HepG2 (cell line): Measurements from ENCODE around the gene FAM124B. TPM values are rescaled to one million over a fixed set of nuclear protein-coding genes. Genes with fewer than 3 reads are reported as not detected.

Source experiments
- ATAC-seq: fragments of 200-7000 bp; cut with Tn5 transposase; 3 replicates; pipeline ENCODE4 v1.9.1; 2020; ENCODE audit warnings: mild to moderate bottlenecking, moderate library complexity
- BruUV-seq: library from RNA; stranded (reverse); fragments of 400-500 nt; replicated peaks from 2 replicates; lab custom pipeline; 2021; lab: Mats Ljungman, UMichigan
- CTCF ChIA-PET: fragments of 300-600 bp; formaldehyde crosslinking; extraction: SDS; loops from one replicate; lab custom pipeline; 2021; ENCODE audit warnings: low total read pairs, inconsistent platforms, low intra/inter-chr PET ratio; lab: Yijun Ruan, JAX
- POLR2A ChIA-PET: fragments of 350-600 bp; sonication (Branson Sonifier 250); formaldehyde crosslinking; loops from one replicate; lab custom pipeline; 2020; ENCODE audit warnings: antibody characterized with exemption, inconsistent platforms; lab: Yijun Ruan, JAX
- DNase-seq: peaks from one replicate; pipeline ENCODE4 v3.0.0-alpha.2; 2015; ENCODE audit warnings: low spot score
- FAIRE-seq: peaks from 3 replicates; lab custom pipeline; 2011; peaks lifted over from hg19 to GRCh38; lab: Jason Lieb, UNC
- H2AFZ ChIP-seq: one replicate; pipeline ENCODE4 v1.6.1; 2011; ENCODE audit warnings: low read length, inconsistent platforms
- H3K27ac ChIP-seq: fragments of 300-600 bp; 3 replicates; pipeline ENCODE4 v1.8.0; 2011; ENCODE audit warnings: mixed run types, mild to moderate bottlenecking, mixed read lengths, low read length, inconsistent platforms; ENCODE audit not compliant: insufficient read depth; ENCODE audit errors: extremely low read length
- H3K27me3 ChIP-seq, 2 experiments: fragments of 200-600 bp in 1 of 2; 2 replicates in 1 of 2; 3 replicates in 1 of 2; pipeline versions ENCODE4 v1.6.0 to v1.8.0; 2011; ENCODE audit warnings: low read length in 2 of 2, mild to moderate bottlenecking in 2 of 2, moderate library complexity in 2 of 2, inconsistent platforms in 1 of 2; ENCODE audit not compliant: insufficient read depth in 2 of 2, control insufficient read depth in 1 of 2
- H3K36me3 ChIP-seq, 2 experiments: fragments of 200-600 bp in 1 of 2; replicated peaks in 1 of 2; 2 replicates in 1 of 2; 3 replicates in 1 of 2; pipeline versions ENCODE4 v1.5.1 to v1.8.0; 2011; ENCODE audit warnings: low read length in 2 of 2, inconsistent platforms in 1 of 2; ENCODE audit not compliant: insufficient read depth in 2 of 2, control insufficient read depth in 1 of 2
- H3K4me1 ChIP-seq: 2 replicates; pipeline ENCODE4 v1.5.1; 2012; ENCODE audit warnings: low read length, inconsistent platforms; ENCODE audit not compliant: insufficient read depth
- H3K4me2 ChIP-seq: 2 replicates; pipeline ENCODE4 v1.6.0; 2011; ENCODE audit warnings: low read depth, low read length, inconsistent platforms
- H3K4me3 ChIP-seq, 3 experiments: fragments of 200-600 bp in 1 of 3; sonication (generic), shearing (Covaris generic) in 1 of 3; replicated peaks in 1 of 3; 2 replicates each; pipeline ENCODE4 v1.5.1; 2011 to 2016; ENCODE audit warnings: low read length in 3 of 3, inconsistent platforms in 2 of 3, low read depth in 2 of 3, mild to moderate bottlenecking in 2 of 3, control low read depth in 1 of 3, mixed read lengths in 1 of 3; ENCODE audit not compliant: insufficient read depth in 1 of 3
- H3K79me2 ChIP-seq: one replicate; pipeline ENCODE4 v1.6.1; 2011; ENCODE audit warnings: low read length, inconsistent platforms; ENCODE audit not compliant: insufficient read depth
- H3K9ac ChIP-seq: 2 replicates; pipeline ENCODE4 v1.6.0; 2011; ENCODE audit warnings: mild to moderate bottlenecking, low read depth, low read length, inconsistent platforms; ENCODE audit not compliant: insufficient read depth
- H3K9me3 ChIP-seq: 2 replicates; pipeline ENCODE4 v1.5.1; 2012; ENCODE audit warnings: mild to moderate bottlenecking, low read length
- H4K20me1 ChIP-seq: 2 replicates; pipeline ENCODE4 v1.6.0; 2011; ENCODE audit warnings: inconsistent platforms, mild to moderate bottlenecking, low read length, moderate library complexity; ENCODE audit not compliant: insufficient read depth
- ATF6 ChIP-seq: sonication (generic); formaldehyde crosslinking; conservative IDR thresholded peaks from 2 replicates; pipeline ENCODE4 v1.4.0; 2020; ENCODE audit warnings: missing genetic modification reagents
- CBX2 ChIP-seq, 2 experiments: fragments of 200-600 bp in 1 of 2; sonication (generic); formaldehyde crosslinking in 1 of 2; IDR thresholded peaks; 2 replicates each; pipeline versions ENCODE4 v1.7.0 to v1.8.1; 2018 to 2022; ENCODE audit warnings: low read depth in 2 of 2, low read length in 1 of 2, mild to moderate bottlenecking in 1 of 2, missing genetic modification reagents in 1 of 2
- CHD2 ChIP-seq: IDR thresholded peaks from 2 replicates; pipeline ENCODE4 v1.6.1; 2011; ENCODE audit warnings: low read depth, low read length, improper control_type of control experiment
- FOXP1 ChIP-seq, 2 experiments: fragments of 450-650 bp in 1 of 2; IDR thresholded peaks; 2 replicates each; pipeline ENCODE4 v1.6.1; 2017 to 2018; ENCODE audit warnings: antibody characterized with exemption in 1 of 2
- MZF1 ChIP-seq: sonication (generic); formaldehyde crosslinking; IDR thresholded peaks from 2 replicates; pipeline ENCODE4 v1.8.1; 2023; ENCODE audit warnings: mild to moderate bottlenecking, missing genetic modification reagents, borderline replicate concordance
- TCF7 ChIP-seq: sonication (generic); IDR thresholded peaks from 2 replicates; pipeline ENCODE4 v1.6.1; 2016; ENCODE audit warnings: antibody characterized with exemption, low read depth
- TERF1 ChIP-seq: sonication (generic); formaldehyde crosslinking; IDR thresholded peaks from 2 replicates; pipeline ENCODE4 v1.8.0; 2022; ENCODE audit warnings: mild to moderate bottlenecking, missing genetic modification reagents, moderate library complexity
- ZBTB7B ChIP-seq: sonication (generic); formaldehyde crosslinking; IDR thresholded peaks from 2 replicates; pipeline ENCODE4 v1.4.0; 2020; ENCODE audit warnings: missing genetic modification reagents
- ZFX ChIP-seq: sonication (generic); formaldehyde crosslinking; IDR thresholded peaks from 2 replicates; pipeline ENCODE4 v1.4.0; 2020; ENCODE audit warnings: mild to moderate bottlenecking, low read depth, missing genetic modification reagents, moderate library complexity
- ZNF207 ChIP-seq: fragments of 450-650 bp; IDR thresholded peaks from 2 replicates; pipeline ENCODE4 v1.6.1; 2016; ENCODE audit warnings: antibody characterized with exemption, borderline replicate concordance
- ZNF224 ChIP-seq: sonication (generic); formaldehyde crosslinking; IDR thresholded peaks from 2 replicates; pipeline ENCODE4 v1.5.0; 2020; ENCODE audit warnings: mild to moderate bottlenecking, missing genetic modification reagents
- ZNF382 ChIP-seq: sonication (generic); formaldehyde crosslinking; IDR thresholded peaks from 2 replicates; pipeline ENCODE4 v1.5.0; 2020; ENCODE audit warnings: missing genetic modification reagents, mild to moderate bottlenecking, borderline replicate concordance
- ZNF687 ChIP-seq: sonication (generic); formaldehyde crosslinking; IDR thresholded peaks from 2 replicates; pipeline ENCODE4 v1.5.1; 2020; ENCODE audit warnings: mild to moderate bottlenecking, missing genetic modification reagents, moderate library complexity
- ZSCAN5A ChIP-seq: sonication (generic); formaldehyde crosslinking; IDR thresholded peaks from 2 replicates; pipeline ENCODE4 v1.8.0; 2022; ENCODE audit warnings: mild to moderate bottlenecking, missing genetic modification reagents, borderline replicate concordance
- WGBS: methylation state at CpG from one replicate; pipeline ENCODE4 v1.1.6; 2017; ENCODE audit warnings: low lambda C conversion rate; 5-methylcytosine and 5-hydroxymethylcytosine counted together
- in situ Hi-C: cut with HindIII; loops from 2 replicates; pipeline ENCODE4 v1.10.0; 2017; ENCODE audit warnings: low pct_unique_long_range_greater_than_20kb; ENCODE audit not compliant: extremely low pct_ligation_motif_present
- intact Hi-C: fragments of 100-400 bp; cut with micrococcal nuclease; formaldehyde crosslinking; loops from one replicate; pipeline ENCODE4 v1.10.0; 2022; ENCODE audit not compliant: unreplicated experiment
- polyA plus RNA-seq, 8 experiments: library from polyadenylated mRNA; depleted of rRNA in 3 of 8; stranded (reverse) in 7 of 8; unstranded in 1 of 8; fragments of >200 nt; fragmentation: Illumina TruSeq in 4 of 8; extraction: Trizol in 4 of 8; gene quantifications; 2 replicates each; pipeline versions ENCODE4 v1.2.1 to v1.2.3, GENCODE V29; 2011 to 2016; ENCODE audit warnings: low read depth in 4 of 8, missing spikeins in 1 of 8, mixed read lengths in 1 of 8; ENCODE audit not compliant: insufficient read depth in 1 of 8
- total RNA-seq, 5 experiments: library from RNA; depleted of rRNA; stranded (reverse); fragments of >200 nt; fragmentation: Illumina TruSeq; extraction: Trizol; gene quantifications; 2 replicates each; pipeline ENCODE4 v1.2.3, GENCODE V29; 2016; ENCODE audit warnings: low read depth in 1 of 5

The FAM124B gene
- total and polyA plus RNA-seq, 2 of the 13 experiments (the other 11 are each of a cell fraction or from before 2014, with no cell fraction given) = not detected

- no peaks in the 10 kb centered on the region; a peak in 1 of 5 replicates for H3K27me3 ChIP-seq
- POLR2A ChIA-PET = no interaction called here
- CTCF ChIA-PET = no interaction called here
- WGBS = 69% methylated on average over 1 of the region's 1 CpG
- H3K9me3 ChIP-seq = no peaks in the 10 kb centered on the region
- intact Hi-C loops (no loop called here), in situ Hi-C loops (no loop called here)
- no peak overlapping the region for H3K27ac ChIP-seq
- no peak for ATAC-seq
- no peaks in the 10 kb centered on the region for H3K79me2 ChIP-seq
- 0 out of 2 replicates have a peak, but pooled peaks cover 8% of the 10 kb centered on the region for H3K4me1 ChIP-seq
- no peaks in the 10 kb centered on the region for H4K20me1 ChIP-seq
- H3K4me3 ChIP-seq = no peak overlapping the region
- no peak for DNase-seq
- TF ChIP-seq CBX2 (IDR thresholded peaks at IDR 0.05; ENCODE audit: low read depth, low read length) (no peak), CBX2 (CRISPR knock-in tag; IDR thresholded peaks at IDR 0.05; ENCODE audit: low read depth) (no peak), TERF1 (CRISPR knock-in tag) (no peak), ZNF382 (CRISPR knock-in tag) (no peak), ZSCAN5A (CRISPR knock-in tag) (no peak), ZBTB7B (CRISPR knock-in tag) (no peak), ZNF687 (no peak), ZFX (CRISPR knock-in tag) (no peak), FOXP1 (IDR thresholded peaks at IDR 0.05) (no peak), FOXP1 (CRISPR knock-in tag; IDR thresholded peaks at IDR 0.05) (no peak), ATF6 (CRISPR knock-in tag) (no peak), CHD2 (no peak), ZNF224 (CRISPR knock-in tag) (no peak), TCF7 (no peak), MZF1 (no peak), ZNF207 (no peak)
- no TSS peak for BruUV-seq
- no peak overlapping the region for H2AFZ ChIP-seq
- no peak overlapping the region for H3K4me2 ChIP-seq
- no peak overlapping the region for H3K9ac ChIP-seq
- FAIRE-seq = no peak
- H3K36me3 ChIP-seq = no peaks in the 10 kb centered on the region
Observed at GRCh38 chr2:224378701-224379097, 23.2 kb downstream of the FAM124B start.
